ENCODE measurements around the gene GFRA3. TPM values are rescaled to one million over a fixed set of nuclear protein-coding genes. Genes with fewer than 3 reads are reported as not detected.

Gene GFRA3
- total RNA-seq, 1 donor from 2014 or later = 4.1 TPM

Other genes starting within 250 kb of the GFRA3 start
- gene FAM13B, start 241.5 kb downstream of the GFRA3 start, total RNA-seq = 48.2 TPM
- not detected for gene WNT8A, start 190.6 kb downstream of the GFRA3 start, total RNA-seq
- gene NME5, start 135.2 kb downstream of the GFRA3 start, total RNA-seq = 1.4 TPM
- 54.1 TPM for gene BRD8, start 96.0 kb downstream of the GFRA3 start, total RNA-seq
- gene KIF20A, start 95.5 kb downstream of the GFRA3 start, total RNA-seq = 24.8 TPM
- 35.0 TPM for gene CDC23, start 61.3 kb downstream of the GFRA3 start, total RNA-seq
- gene CDC25C, start 57.2 kb upstream of the GFRA3 start, total RNA-seq = 4.4 TPM
- 27.8 TPM for gene FAM53C, start 63.6 kb upstream of the GFRA3 start, total RNA-seq
- gene KDM3B, start 78.1 kb upstream of the GFRA3 start, total RNA-seq = 80.2 TPM
- gene REEP2, start 164.4 kb upstream of the GFRA3 start, total RNA-seq = 4.1 TPM
- gene EGR1, start 190.9 kb upstream of the GFRA3 start, total RNA-seq = 11.1 TPM